ENCODE results near the gene SLC35E1. TPM values are rescaled to one million over a fixed set of nuclear protein-coding genes. Genes with fewer than 3 reads are reported as not detected.

The SLC35E1 gene
- total RNA-seq, 3 donors from 2014 or later = 33.0 to 44.9 (median 39.2) TPM

GRCh38 chr19:16540948-16541347 lies 31.3 kb downstream of the SLC35E1 start:
- TF ChIP-seq POLR2AphosphoS5 (IDR thresholded peaks at IDR 0.05) (no peak), POLR2A (IDR thresholded peaks at IDR 0.05) (no peak), CTCF (IDR thresholded peaks at IDR 0.05) (no peak)
- no peaks in the 10 kb centered on the region for H3K36me3 ChIP-seq
- H3K27me3 ChIP-seq = no peaks in the 10 kb centered on the region
- H3K4me3 ChIP-seq = peak overlapping the region; percentile 70 to 99 (median 99)
- peaks cover 7 to 8% of the 10 kb centered on the region in 2 donors for H3K4me1 ChIP-seq
- intact Hi-C loops (cut with DNase I; ENCODE audit: low total_unique reads) = no loop called here
- peak overlapping the region in 1 of 2 donors; percentile 82 for H3K27ac ChIP-seq
- no peaks in the 10 kb centered on the region for H3K9me3 ChIP-seq
- no peak for DNase-seq (ENCODE audit: low spot score in 2 of 2)

DNA sequence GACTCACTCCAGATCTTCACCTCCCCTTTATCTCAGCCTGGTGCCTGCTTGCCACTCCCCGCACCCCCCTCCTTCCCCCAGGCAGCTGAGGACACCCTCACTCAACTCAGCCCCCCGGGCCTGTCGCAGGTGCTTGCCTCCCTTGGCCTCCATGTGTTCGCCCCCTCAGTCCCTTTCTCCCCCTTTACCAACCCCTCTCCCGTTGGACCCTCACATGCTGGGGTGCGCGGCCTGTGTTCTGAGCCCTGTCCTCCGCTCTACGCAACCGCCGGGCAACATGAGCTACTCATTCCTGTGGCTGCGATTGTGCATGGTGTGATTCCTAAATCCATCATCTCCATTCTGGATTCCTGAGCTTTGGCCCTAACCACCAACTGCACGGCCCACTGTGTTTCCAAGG lies 35.1 kb downstream of the SLC35E1 start:
- Histone ChIP-seq H3K36me3 (peaks cover 9% of the 10 kb centered on the region), H3K27ac (no peak overlapping the region)
- DNase-seq (ENCODE audit: low spot score in 2 of 2) = no peak

DNA sequence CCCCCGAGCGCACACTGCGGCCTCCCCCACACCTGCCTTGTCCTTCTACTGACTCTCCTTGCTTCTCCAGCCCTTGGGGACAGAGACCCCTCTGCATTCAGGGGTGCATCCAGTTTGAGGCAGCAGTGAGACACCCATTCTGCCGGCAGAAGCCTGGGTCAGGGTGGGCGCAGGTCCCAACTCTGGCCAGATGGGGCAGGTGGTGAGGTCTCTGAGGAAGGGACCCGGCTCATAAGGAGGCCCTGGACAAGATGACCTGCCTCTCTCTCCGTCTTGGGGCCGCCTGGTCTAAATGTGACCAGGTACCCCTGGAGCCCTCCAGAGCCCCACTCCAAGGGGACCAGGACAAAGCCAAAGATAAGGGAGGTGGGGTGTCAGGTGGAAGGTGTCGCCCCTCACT lies 36.1 kb downstream of the SLC35E1 start:
- TF ChIP-seq CTCF (IDR thresholded peaks at IDR 0.05) (no peak), POLR2A (IDR thresholded peaks at IDR 0.05) (no peak)
- Histone ChIP-seq H3K36me3 (peaks cover 18% of the 10 kb centered on the region), H3K4me3 (no peak overlapping the region), H3K27me3 (no peaks in the 10 kb centered on the region), H3K4me1 (peaks cover 3 to 5% of the 10 kb centered on the region in 2 donors), H3K9me3 (no peaks in the 10 kb centered on the region), H3K27ac (no peak overlapping the region)
- DNase-seq (ENCODE audit: low spot score in 2 of 2) = no peak
- intact Hi-C loops (cut with DNase I; ENCODE audit: low total_unique reads) = loop anchor here (5.0 to 10.0 kb wide), 2 partner anchors 91 to 1849 kb away; partner anchors contain the start of genes GDF15 and MED26

More for the DNA sequence above, 35.1 kb downstream of the SLC35E1 start:
- peaks cover 7 to 8% of the 10 kb centered on the region in 2 donors for H3K4me1 ChIP-seq
- H3K9me3 ChIP-seq = no peaks in the 10 kb centered on the region
- TF ChIP-seq POLR2AphosphoS5 (IDR thresholded peaks at IDR 0.05) (no peak), CTCF (IDR thresholded peaks at IDR 0.05) (no peak), POLR2A (IDR thresholded peaks at IDR 0.05) (no peak)
- H3K27me3 ChIP-seq = no peaks in the 10 kb centered on the region
- intact Hi-C loops (cut with DNase I; ENCODE audit: low total_unique reads) = loop anchor here (5.0 to 10.0 kb wide), 2 partner anchors 90 to 1848 kb away; partner anchors contain the start of genes GDF15 and MED26
- no peak overlapping the region for H3K4me3 ChIP-seq

DNA sequence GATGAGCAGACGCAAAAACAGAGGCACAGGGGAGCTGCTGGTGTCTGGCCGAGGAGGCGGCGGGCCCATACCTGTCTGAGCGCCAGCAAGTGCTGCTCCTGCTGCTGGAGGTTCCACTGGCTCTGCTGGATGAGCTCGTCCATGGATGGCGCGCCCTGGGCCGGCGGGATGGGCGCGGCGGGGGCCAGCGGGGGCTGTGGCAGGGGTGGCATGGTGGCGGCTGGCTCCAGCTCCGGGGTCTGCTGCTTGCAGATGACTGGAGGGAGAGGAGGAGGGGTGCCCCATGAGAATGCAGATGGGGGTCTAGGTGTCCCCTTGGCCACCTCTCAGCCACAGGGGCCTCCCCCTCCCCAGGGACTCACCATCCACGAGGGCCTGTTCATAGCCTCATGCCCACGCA lies 36.8 kb downstream of the SLC35E1 start:
- intact Hi-C loops (cut with DNase I; ENCODE audit: low total_unique reads) = loop anchor here (5.0 to 10.0 kb wide), 2 partner anchors 92 to 1849 kb away; partner anchors contain the start of genes GDF15 and MED26
- Histone ChIP-seq H3K4me1 (no peaks in the 10 kb centered on the region), H3K27me3 (no peaks in the 10 kb centered on the region), H3K9me3 (no peaks in the 10 kb centered on the region), H3K36me3 (peaks cover 26% of the 10 kb centered on the region), H3K4me3 (no peak overlapping the region), H3K27ac (no peak overlapping the region)
- DNase-seq (ENCODE audit: low spot score in 2 of 2) = no peak
- TF ChIP-seq POLR2A (IDR thresholded peaks at IDR 0.05) (no peak), POLR2AphosphoS5 (IDR thresholded peaks at IDR 0.05) (no peak), CTCF (IDR thresholded peaks at IDR 0.05) (no peak)

DNA sequence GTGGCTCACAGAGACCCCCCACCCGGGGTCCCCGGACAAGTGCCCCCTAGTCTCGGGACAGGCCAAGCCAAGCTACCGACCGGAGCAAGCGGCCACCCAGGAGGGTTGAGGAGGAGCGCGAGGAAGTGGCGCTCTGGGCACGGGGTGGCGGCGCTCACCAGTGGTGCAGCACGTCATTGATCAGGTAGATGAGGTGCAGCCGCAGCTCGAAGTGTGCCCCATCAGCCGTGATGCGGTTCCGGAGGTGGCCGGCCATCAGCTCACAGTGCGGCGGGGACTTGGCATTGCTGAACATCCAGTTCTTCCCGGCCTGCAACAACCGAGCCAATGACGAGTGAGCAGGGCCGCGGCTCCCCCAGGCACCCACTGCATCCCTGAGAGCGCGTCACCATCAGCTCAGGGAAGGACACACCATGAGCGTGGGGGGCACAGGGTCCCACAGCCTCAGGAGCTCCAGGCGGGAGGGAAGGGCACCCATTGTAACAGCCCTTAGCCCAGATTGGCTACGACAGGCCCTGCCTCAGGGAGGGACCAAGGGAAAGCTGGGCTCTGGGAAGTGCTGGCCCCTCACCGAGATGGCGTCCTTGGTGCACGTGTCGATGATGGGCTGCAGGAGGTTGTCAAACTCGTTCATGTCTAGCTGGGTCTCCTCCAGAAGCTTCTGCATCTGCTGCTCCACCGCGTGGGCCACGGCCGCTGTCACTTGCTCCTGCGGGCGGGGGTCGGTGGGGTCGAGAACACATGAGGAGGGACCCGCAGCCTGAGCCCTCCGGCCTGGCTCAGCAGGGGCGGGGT lies 39.6 kb downstream of the SLC35E1 start:
- DNase-seq (ENCODE audit: low spot score in 2 of 2) = no peak
- H3K27ac ChIP-seq = no peak overlapping the region
- intact Hi-C loops (cut with DNase I; ENCODE audit: low total_unique reads) = loop anchor here (10.0 kb wide), 1 partner anchor 1852 kb away; the partner anchor contains the start of gene GDF15
- no peak overlapping the region for H3K4me3 ChIP-seq
- H3K27me3 ChIP-seq = no peaks in the 10 kb centered on the region
- H3K36me3 ChIP-seq = peaks cover 30% of the 10 kb centered on the region
- no peaks in the 10 kb centered on the region for H3K4me1 ChIP-seq
- no peaks in the 10 kb centered on the region for H3K9me3 ChIP-seq
- TF ChIP-seq POLR2A (IDR thresholded peaks at IDR 0.05) (no peak), CTCF (IDR thresholded peaks at IDR 0.05) (no peak), POLR2AphosphoS5 (IDR thresholded peaks at IDR 0.05) (no peak)

Measured in breast epithelium (tissue), 4 donors.